ENCODE results near the gene TOX2.

- TF ChIP-seq CTCF (IDR thresholded peaks at IDR 0.05; ENCODE audit: low read depth, low read length, poor library complexity, severe bottlenecking): peak; percentile 94
- TF ChIP-seq EZH2phosphoT487 (IDR thresholded peaks at IDR 0.05; ENCODE audit: borderline replicate concordance, low read length): no peak
Measured at GRCh38 chr20:44080646-44081267, 166.1 kb downstream of the TOX2 start.
